ENCODE results near the gene POMC.

GRCh38 chr2:25116956-25117355, 51.4 kb downstream of the POMC start:
- TF ChIP-seq CTCF (IDR thresholded peaks at IDR 0.05), result no peak
- TF ChIP-seq EZH2 (IDR thresholded peaks at IDR 0.05), result no peak
- no peak for TF ChIP-seq EZH2phosphoT487 (IDR thresholded peaks at IDR 0.05)

Measured in neural progenitor cell (in vitro differentiated cells).